HG02970 (cell line): Measurements from ENCODE around the gene EHMT1.
"Not testable (repeated sequence)": the region's sequence is repeated elsewhere in the genome, so short reads cannot be mapped to it uniquely, and the experiment has no call there.

Source experiments
- ATAC-seq: cut with Tn5 transposase; IDR thresholded peaks from one replicate; pipeline ENCODE4 v1.9.1; 2021; ENCODE audit warnings: mild to moderate bottlenecking, moderate library complexity, moderate number of reproducible peaks; ENCODE audit not compliant: unreplicated experiment, low FRiP score

Gene EHMT1

GRCh38 chr9:137613738-137614523, 4.9 kb upstream of the EHMT1 start:
- no peak for ATAC-seq

GRCh38 chr9:137614631-137615386, 4.0 kb upstream of the EHMT1 start:
- ATAC-seq: no peak

GRCh38 chr9:137615387-137615871, 3.4 kb upstream of the EHMT1 start:
- ATAC-seq: no peak

DNA sequence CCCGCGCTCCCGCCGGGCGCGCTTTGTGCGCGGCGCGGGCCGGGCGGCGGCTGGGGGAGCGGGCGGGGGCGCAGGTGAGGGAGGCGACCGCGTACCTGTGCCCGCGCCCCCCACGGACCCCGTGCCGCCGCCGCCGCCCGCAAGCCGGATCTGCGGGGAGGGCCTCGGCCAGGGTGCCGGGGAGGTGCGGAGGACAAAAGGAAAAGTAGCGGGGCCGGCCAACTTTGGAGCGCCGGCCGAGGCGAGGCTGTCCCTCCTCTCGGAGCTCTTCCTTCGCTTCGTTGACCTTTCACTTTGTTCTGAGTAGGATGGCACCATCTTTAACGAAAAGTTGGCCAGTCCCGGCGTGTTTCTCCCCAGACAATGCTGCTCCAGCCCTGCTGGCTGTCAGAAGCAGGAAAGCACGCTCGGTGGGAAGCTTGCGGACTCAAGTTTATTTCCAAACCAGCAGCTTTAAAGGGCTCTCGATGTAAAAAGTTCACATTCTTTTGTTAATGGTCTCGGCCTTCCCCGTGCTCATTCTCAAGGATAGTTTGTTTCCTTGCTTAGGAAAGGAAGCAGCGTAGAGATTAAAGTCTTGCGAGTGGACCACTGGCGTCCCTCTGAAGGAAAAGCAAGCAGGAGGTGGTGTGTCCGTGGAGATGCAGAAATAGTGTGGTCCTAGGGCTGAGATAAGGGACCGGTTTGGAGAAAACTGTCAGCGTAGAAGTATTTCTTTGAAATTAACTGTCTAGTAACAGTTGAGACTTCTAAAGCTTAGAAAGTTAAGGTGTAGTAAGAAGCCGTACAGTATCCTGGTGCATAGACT, 639 bp downstream of the EHMT1 start:
- ATAC-seq: no peak

DNA sequence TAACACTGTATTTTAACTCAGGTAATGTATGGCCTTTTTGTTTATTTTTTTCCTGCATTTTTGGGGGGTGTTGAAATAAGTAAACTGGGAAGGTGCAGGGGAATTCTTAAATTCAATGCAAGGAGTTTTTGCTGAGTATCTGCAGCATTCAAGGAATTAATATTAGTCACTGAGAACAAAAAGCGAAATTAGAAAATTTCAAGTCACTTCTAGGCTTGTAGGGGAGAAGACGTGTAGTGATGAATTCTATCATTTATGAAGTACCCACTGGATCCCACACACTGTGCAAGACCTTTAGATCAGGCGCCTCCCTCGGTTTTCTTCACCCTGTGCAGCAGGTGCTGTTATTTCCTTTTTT, 1.2 kb downstream of the EHMT1 start:
- ATAC-seq: no peak

- no peak for ATAC-seq
These were observed 1.8 kb downstream of the EHMT1 start for GRCh38 chr9:137620581-137620980.

- ATAC-seq: no peak
These were observed 2.4 kb downstream of the EHMT1 start for GRCh38 chr9:137621131-137621757.

- not testable (repeated sequence) for ATAC-seq
These were observed 3.4 kb downstream of the EHMT1 start for GRCh38 chr9:137622211-137622610.

- ATAC-seq: no peak
These were observed 7.7 kb downstream of the EHMT1 start for GRCh38 chr9:137626464-137626863.

GRCh38 chr9:137627406-137627805, 8.6 kb downstream of the EHMT1 start:
- ATAC-seq: not testable (repeated sequence)

DNA sequence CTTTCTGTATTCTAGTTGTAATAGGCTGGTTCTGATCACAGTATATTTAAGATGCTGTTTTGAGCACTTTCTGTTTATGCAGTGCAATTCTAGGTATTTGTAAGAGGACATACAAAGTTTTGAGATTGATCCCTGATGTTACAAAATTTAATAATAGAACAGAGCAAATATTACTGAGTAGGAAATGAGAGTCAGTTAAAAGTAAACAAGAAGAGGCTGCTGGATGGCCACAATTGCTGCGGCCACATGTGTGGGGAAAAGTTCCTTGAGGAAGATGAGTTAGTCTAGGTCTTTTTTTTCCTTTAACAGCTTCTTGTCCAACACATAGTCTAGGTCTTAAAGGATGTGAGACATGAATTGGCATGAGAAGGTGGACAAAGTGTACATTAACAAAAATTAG, 11.3 kb downstream of the EHMT1 start:
- ATAC-seq: no peak

GRCh38 chr9:137630679-137631078, 11.9 kb downstream of the EHMT1 start:
- ATAC-seq: no peak

DNA sequence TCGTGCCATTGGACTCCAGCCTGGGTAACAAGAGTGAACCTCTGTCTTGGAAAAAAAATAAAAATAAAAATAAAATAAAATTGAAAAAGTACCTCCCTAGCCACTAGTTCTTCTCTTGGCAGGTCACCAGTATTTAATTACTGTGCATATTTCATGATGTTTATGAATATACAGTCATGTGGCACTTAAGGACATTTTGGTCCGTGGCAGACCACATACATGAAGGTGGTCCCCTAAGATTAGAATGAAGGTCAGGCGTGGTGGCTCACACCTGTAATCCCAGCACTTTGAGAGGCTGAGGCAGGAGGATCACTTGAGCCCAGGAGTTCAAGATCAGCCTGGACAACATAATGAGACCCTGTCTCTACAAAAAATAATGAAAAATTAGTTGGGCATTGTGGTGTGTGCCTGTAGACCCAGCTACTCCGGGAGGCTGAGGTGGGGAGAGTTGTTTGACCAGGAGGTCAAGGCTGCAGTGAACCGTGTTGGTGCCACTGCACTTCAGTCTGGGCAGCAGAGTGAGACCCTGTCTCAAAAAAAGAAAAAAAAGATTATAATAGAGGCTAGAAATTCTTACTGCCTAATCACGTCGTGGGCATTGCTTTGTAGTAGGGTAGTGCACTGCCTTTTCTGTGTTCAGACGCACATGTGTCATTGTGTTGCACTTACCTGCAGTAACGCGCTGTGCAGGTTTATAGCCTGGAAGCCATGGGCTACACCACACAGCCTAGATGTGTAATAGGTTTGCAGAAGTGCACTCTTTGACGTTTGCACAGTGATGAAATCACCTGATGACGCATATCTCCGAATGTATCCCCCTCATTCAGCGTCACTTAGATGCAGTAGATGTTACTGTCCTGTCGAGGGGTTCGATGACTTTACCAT, 12.8 kb downstream of the EHMT1 start:
- no peak for ATAC-seq

GRCh38 chr9:137632230-137633161, 13.7 kb downstream of the EHMT1 start:
- no peak for ATAC-seq

DNA sequence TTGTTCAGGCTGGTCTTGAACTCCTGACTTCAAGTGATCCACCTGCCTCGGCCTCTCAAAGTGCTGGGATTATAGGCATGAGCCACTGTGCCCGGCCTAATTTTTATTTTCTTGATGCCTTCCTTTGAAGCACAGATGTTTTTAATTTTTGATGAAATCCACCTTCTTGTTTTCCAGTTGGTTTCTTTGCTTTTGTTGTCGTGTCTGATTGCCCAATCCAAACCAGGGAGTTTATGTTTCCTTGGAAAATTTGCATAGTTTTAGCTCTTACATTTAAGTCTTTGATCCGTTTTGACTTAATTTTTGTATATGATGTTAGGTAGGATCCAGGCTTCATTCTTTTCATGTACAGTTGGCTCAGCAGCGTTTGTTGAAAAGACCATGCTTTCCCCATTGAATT, 15.2 kb downstream of the EHMT1 start:
- ATAC-seq: no peak

- ATAC-seq: no peak
These were observed 19.9 kb downstream of the EHMT1 start for GRCh38 chr9:137638680-137639079.

- no peak for ATAC-seq
These were observed 20.7 kb downstream of the EHMT1 start for GRCh38 chr9:137639303-137640051.

GRCh38 chr9:137640862-137641261, 22.1 kb downstream of the EHMT1 start:
- ATAC-seq: no peak
